H1 (cell line): Measurements from ENCODE around the gene GLRX. TPM values are rescaled to one million over a fixed set of nuclear protein-coding genes. Genes with fewer than 3 reads are reported as not detected.

Experiments
- CTCF ChIA-PET: fragments of 300-600 bp; sonication (Branson Sonifier 250); formaldehyde crosslinking; loops from one replicate; lab custom pipeline; 2021; ENCODE audit not compliant: partially characterized antibody; lab: Charles Lee
- POLR2A ChIA-PET: fragments of 300-600 bp; sonication (Branson Sonifier 250); formaldehyde crosslinking; loops from one replicate; lab custom pipeline; 2021; ENCODE audit warnings: inconsistent platforms; ENCODE audit not compliant: partially characterized antibody; lab: Charles Lee
- DNase-seq, 2 experiments: peaks; one replicate each; pipeline versions ENCODE4 v3.0.0 to v3.0.0-alpha.2; 2010 to 2022; ENCODE audit warnings: low spot score in 2 of 2, low read depth in 1 of 2, mixed read lengths in 1 of 2
- FAIRE-seq: peaks from 2 replicates; lab custom pipeline; 2011; peaks lifted over from hg19 to GRCh38; lab: Jason Lieb, UNC
- H2AFZ ChIP-seq: 2 replicates; pipeline ENCODE4 v1.8.1; 2012; ENCODE audit warnings: low read length, inconsistent platforms
- H2AK5ac ChIP-seq: 2 replicates; pipeline ENCODE4 v1.6.1; 2013; ENCODE audit warnings: low read depth, low read length
- H2BK120ac ChIP-seq: replicated peaks from 2 replicates; pipeline ENCODE3; 2013; ENCODE audit warnings: low read depth, low read length, inconsistent platforms
- H2BK12ac ChIP-seq: 2 replicates; pipeline ENCODE4 v1.6.1; 2013; ENCODE audit warnings: low read depth, low read length
- H2BK15ac ChIP-seq: 2 replicates; pipeline ENCODE4 v1.6.1; 2013; ENCODE audit warnings: low read length
- H2BK20ac ChIP-seq: 2 replicates; pipeline ENCODE4 v1.6.1; 2013; ENCODE audit warnings: low read length
- H2BK5ac ChIP-seq: 2 replicates; pipeline ENCODE4 v1.6.1; 2013; ENCODE audit warnings: low read depth, low read length
- H3K14ac ChIP-seq: 2 replicates; pipeline ENCODE4 v1.6.1; 2013; ENCODE audit warnings: inconsistent platforms; ENCODE audit not compliant: insufficient read length
- H3K18ac ChIP-seq: 2 replicates; pipeline ENCODE4 v1.6.1; 2013; ENCODE audit warnings: low read length; ENCODE audit errors: extremely low read depth
- H3K23ac ChIP-seq: 2 replicates; pipeline ENCODE4 v1.6.1; 2013; ENCODE audit warnings: inconsistent platforms; ENCODE audit not compliant: insufficient read length
- H3K23me2 ChIP-seq: 2 replicates; pipeline ENCODE4 v1.6.1; 2013; ENCODE audit warnings: low read depth, low read length
- H3K27ac ChIP-seq: 2 replicates; pipeline ENCODE4 v1.6.1; 2011; ENCODE audit warnings: low read depth, low read length, inconsistent platforms
- H3K27me3 ChIP-seq, 4 experiments: replicated peaks in 1 of 4; 1 replicate in 1 of 4; 2 replicates in 3 of 4; pipeline versions ENCODE4 v1.6.1 to v1.8.1; 2011 to 2013; ENCODE audit warnings: low read length in 3 of 4, mild to moderate bottlenecking in 3 of 4, inconsistent platforms in 2 of 4, mixed read lengths in 2 of 4, moderate library complexity in 1 of 4; ENCODE audit not compliant: control insufficient read depth in 3 of 4, insufficient read depth in 3 of 4; ENCODE audit errors: extremely low read depth in 1 of 4
- H3K36me3 ChIP-seq, 4 experiments: 2 replicates each; pipeline versions ENCODE4 v1.6.1 to v1.8.1; 2011 to 2013; ENCODE audit warnings: mild to moderate bottlenecking in 4 of 4, low read length in 3 of 4, moderate library complexity in 2 of 4, control low read depth in 1 of 4, inconsistent platforms in 1 of 4; ENCODE audit not compliant: insufficient read depth in 4 of 4, control insufficient read depth in 2 of 4
- H3K4ac ChIP-seq: replicated peaks from 2 replicates; pipeline ENCODE3; 2013; ENCODE audit warnings: low read length, low read depth, mixed read lengths, inconsistent platforms; ENCODE audit not compliant: insufficient read length
- H3K4me1 ChIP-seq, 4 experiments: replicated peaks in 1 of 4; 1 replicate in 1 of 4; 2 replicates in 3 of 4; pipeline versions ENCODE4 v1.6.1 to v1.8.1; 2011 to 2013; ENCODE audit warnings: low read length in 3 of 4, inconsistent platforms in 2 of 4, mixed read lengths in 1 of 4; ENCODE audit not compliant: insufficient read depth in 4 of 4, control insufficient read depth in 3 of 4
- H3K4me2 ChIP-seq, 2 experiments: 2 replicates each; pipeline versions ENCODE4 v1.6.1 to v1.8.1; 2011 to 2013; ENCODE audit warnings: low read depth in 2 of 2, low read length in 2 of 2, control low read depth in 1 of 2, inconsistent platforms in 1 of 2, mild to moderate bottlenecking in 1 of 2; ENCODE audit not compliant: insufficient read depth in 1 of 2
- H3K4me3 ChIP-seq, 4 experiments: fragments of 200-600, 300-600 bp in 1 of 4; sonication (generic), shearing (Covaris generic), sonication (Bioruptor Twin) in 1 of 4; 2 replicates each; pipeline versions ENCODE4 v1.5.1 to v1.8.1; 2011 to 2016; ENCODE audit warnings: low read length in 4 of 4, low read depth in 3 of 4, control low read depth in 2 of 4, inconsistent platforms in 2 of 4, mild to moderate bottlenecking in 2 of 4, mixed read lengths in 1 of 4, moderate library complexity in 1 of 4; ENCODE audit not compliant: insufficient read depth in 2 of 4; ENCODE audit errors: extremely low read depth in 1 of 4
- H3K56ac ChIP-seq: replicated peaks from 2 replicates; pipeline ENCODE3; 2013; ENCODE audit warnings: low read depth, mild to moderate bottlenecking, mixed read lengths, low read length, inconsistent platforms; ENCODE audit not compliant: insufficient read length
- H3K79me1 ChIP-seq: 2 replicates; pipeline ENCODE4 v1.6.1; 2013; ENCODE audit warnings: low read depth, low read length, control low read depth
- H3K79me2 ChIP-seq, 2 experiments: 2 replicates each; pipeline versions ENCODE4 v1.6.1 to v1.8.1; 2012 to 2013; ENCODE audit warnings: low read length in 2 of 2, mild to moderate bottlenecking in 2 of 2, inconsistent platforms in 1 of 2; ENCODE audit not compliant: insufficient read depth in 2 of 2, control insufficient read depth in 1 of 2
- H3K9ac ChIP-seq, 4 experiments: replicated peaks in 1 of 4; 1 replicate in 1 of 4; 2 replicates in 3 of 4; pipeline versions ENCODE4 v1.6.1 to v1.8.1; 2011 to 2013; ENCODE audit warnings: low read depth in 3 of 4, low read length in 3 of 4, control low read depth in 2 of 4, mild to moderate bottlenecking in 2 of 4, moderate library complexity in 2 of 4, inconsistent platforms in 1 of 4; ENCODE audit errors: extremely low read depth in 1 of 4
- H3K9me3 ChIP-seq, 2 experiments: 2 replicates each; pipeline versions ENCODE4 v1.6.1 to v1.8.1; 2012 to 2013; ENCODE audit warnings: mild to moderate bottlenecking in 2 of 2, moderate library complexity in 2 of 2, control low read depth in 1 of 2, inconsistent platforms in 1 of 2, low read depth in 1 of 2, low read length in 1 of 2, mixed read lengths in 1 of 2; ENCODE audit not compliant: insufficient read depth in 2 of 2
- H4K20me1 ChIP-seq, 2 experiments: replicated peaks in 1 of 2; 2 replicates each; pipeline versions ENCODE3 to v1.8.1; 2011 to 2013; ENCODE audit warnings: inconsistent platforms in 2 of 2, low read length in 2 of 2, mild to moderate bottlenecking in 1 of 2; ENCODE audit not compliant: insufficient read depth in 2 of 2, control insufficient read depth in 1 of 2
- H4K5ac ChIP-seq: 2 replicates; pipeline ENCODE4 v1.6.1; 2013; ENCODE audit warnings: low read length, low read depth, mixed read lengths, inconsistent platforms; ENCODE audit not compliant: insufficient read length
- H4K8ac ChIP-seq: 2 replicates; pipeline ENCODE4 v1.8.0; 2013; ENCODE audit warnings: mild to moderate bottlenecking, moderate library complexity, low read length, inconsistent platforms; ENCODE audit not compliant: insufficient read depth; ENCODE audit errors: extremely low read depth
- H4K91ac ChIP-seq: replicated peaks from 2 replicates; pipeline ENCODE3; 2013; ENCODE audit warnings: low read length, mixed read lengths, inconsistent platforms; ENCODE audit not compliant: insufficient read length
- ASH2L ChIP-seq: fragments of 200-600, 300-600 bp; sonication (generic); IDR thresholded peaks from one replicate; pipeline ENCODE4 v1.7.1; 2017; ENCODE audit warnings: low read length
- KDM4A ChIP-seq: IDR thresholded peaks from one replicate; pipeline ENCODE4 v1.7.1; 2012; ENCODE audit warnings: low read depth, mild to moderate bottlenecking, moderate library complexity, low read length, inconsistent platforms; ENCODE audit not compliant: severe bottlenecking
- PHF8 ChIP-seq: fragments of 200-600 bp; sonication (generic); conservative IDR thresholded peaks from 2 replicates; pipeline ENCODE4 v1.7.1; 2012; ENCODE audit warnings: low read depth, mild to moderate bottlenecking, inconsistent platforms, low read length, moderate library complexity
- POLR2A ChIP-seq, 2 experiments: IDR thresholded peaks; 1 replicate in 1 of 2; 2 replicates in 1 of 2; pipeline ENCODE4 v1.6.1; 2011; ENCODE audit warnings: low read depth in 2 of 2, low read length in 2 of 2, mild to moderate bottlenecking in 2 of 2; ENCODE audit errors: control extremely low read depth in 1 of 2
- RBBP5 ChIP-seq: IDR thresholded peaks from 2 replicates; pipeline ENCODE4 v1.7.1; 2012; ENCODE audit warnings: low read depth, mild to moderate bottlenecking, inconsistent platforms, low read length, moderate library complexity, borderline replicate concordance
- TAF7 ChIP-seq: optimal IDR thresholded peaks from 2 replicates; pipeline ENCODE3; 2011; ENCODE audit warnings: low read depth, mild to moderate bottlenecking, inconsistent platforms, low read length, moderate library complexity, borderline replicate concordance
- WGBS, 2 experiments: shearing (Covaris generic) in 1 of 2; methylation state at CpG; one replicate each; pipeline versions ENCODE4 v1.1.6 to v1.1.7; 2013 to 2015; ENCODE audit warnings: low lambda C conversion rate in 2 of 2, mixed read lengths in 2 of 2, inconsistent platforms in 1 of 2, low coverage in 1 of 2, missing lambda C conversion rate in 1 of 2; ENCODE audit not compliant: insufficient replicate concordance in 2 of 2, insufficient coverage in 1 of 2, insufficient read length in 1 of 2; ENCODE audit errors: extremely low coverage in 1 of 2, missing lambda C conversion rate in 1 of 2; 5-methylcytosine and 5-hydroxymethylcytosine counted together
- polyA plus RNA-seq, 7 experiments: library from polyadenylated mRNA; depleted of rRNA in 3 of 7; stranded (reverse) in 5 of 7; unstranded in 2 of 7; fragments of >200 nt in 5 of 7; fragments of 200-250 nt in 2 of 7; gene quantifications; 1 replicate in 5 of 7; 2 replicates in 1 of 7; 4 replicates in 1 of 7; pipeline versions ENCODE4 v1.2.1 to v1.2.3, GENCODE V29; 2011 to 2013; ENCODE audit warnings: missing spikeins in 2 of 7, mixed read lengths in 2 of 7
- total RNA-seq: library from RNA; stranded (reverse); fragmentation: NEBNext Ultra II Directional; extraction: Animal tissue kit (Norgen Biotek cat#: 25700); gene quantifications from 2 replicates; pipeline ENCODE4 v1.2.1, GENCODE V29; 2021

The GLRX gene
- total and polyA plus RNA-seq, 2 of the 8 experiments (the other 6 are each of a cell fraction or from before 2014, with no cell fraction given): 22.9 to 31.2 TPM

DNA sequence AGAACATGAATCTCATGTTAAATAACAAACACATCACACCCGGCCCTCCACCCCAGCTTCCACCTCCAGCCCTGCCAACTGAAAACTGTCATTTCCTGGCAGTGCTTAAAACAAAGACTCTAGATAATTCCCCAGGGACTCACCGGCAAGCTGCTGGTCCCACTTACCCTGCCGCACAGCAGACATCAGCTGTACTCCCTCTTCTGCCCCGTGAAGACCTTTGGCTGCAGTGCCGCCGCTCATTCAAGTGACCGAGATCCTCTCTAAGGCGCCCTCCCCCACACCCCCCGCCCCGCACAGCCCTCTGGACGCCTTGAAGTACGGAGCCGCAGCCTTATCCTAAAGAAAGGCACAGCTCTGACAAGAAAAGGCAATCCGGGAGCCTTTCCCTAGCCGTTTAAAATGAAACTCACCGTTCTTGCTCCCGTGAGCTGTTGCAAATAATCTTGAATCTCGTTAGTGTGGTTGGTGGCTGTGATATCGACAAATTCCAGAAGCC, 434 bp downstream of the GLRX start:
- Histone ChIP-seq H4K20me1 (no peaks in the 10 kb centered on the region), H4K91ac (no peak overlapping the region), H3K23ac (no peak overlapping the region), H2AK5ac (no peak overlapping the region), H2BK12ac (no peak overlapping the region), H2BK5ac (peak overlapping the region; percentile 18; the same call in 1 of the 2 replicates), H3K9ac (peak overlapping the region; percentile 9 to 50 (median 47); a peak in 6 of 7 replicates), H3K27me3 (no peaks in the 10 kb centered on the region; a peak in 1 of 7 replicates), H3K9me3 (no peaks in the 10 kb centered on the region), H3K4ac (no peak overlapping the region), H3K18ac (no peak overlapping the region), H3K79me2 (no peaks in the 10 kb centered on the region), H3K56ac (no peak overlapping the region), H4K5ac (peak overlapping the region; percentile 18), H4K8ac (no peak overlapping the region; the same call in 1 of the 2 replicates), H3K36me3 (no peaks in the 10 kb centered on the region), H3K4me3 (peak overlapping the region; percentile 73 to 89 (median 78)), H2BK120ac (no peak overlapping the region), H3K4me1 (peaks cover 6 to 24% (median 18%) of the 10 kb centered on the region in 4 experiments; a peak in 6 of 7 replicates), H3K27ac (no peak overlapping the region), H3K23me2 (peaks cover 5% of the 10 kb centered on the region), H2BK20ac (peak overlapping the region; percentile 94; the same call in 1 of the 2 replicates), H3K4me2 (peak overlapping the region; percentile 61 to 84), H2BK15ac (peak overlapping the region; percentile 13; the same call in 1 of the 2 replicates), H3K14ac (no peak overlapping the region), H2AFZ (peak overlapping the region; percentile 97), H3K79me1 (no peaks in the 10 kb centered on the region)
- FAIRE-seq: no peak
- DNase-seq: no peak
- ChIA-PET POLR2A (interaction anchor here (1.0 to 2.6 kb wide), 7 partner anchors 10 to 141 kb away, joined by 3 to 22 read pairs (median 4); partner anchors contain the start of gene RHOBTB3), CTCF (interaction anchor here (0.6 to 3.2 kb wide), 12 partner anchors 9 to 575 kb away, joined by 3 to 18 read pairs (median 7); partner anchors contain the start of gene RFESD)
- TF ChIP-seq KDM4A (peak; percentile 56), PHF8 (0 out of 2 replicates have a peak, but pooled peaks have one; percentile 15), POLR2A (IDR thresholded peaks at IDR 0.05; ENCODE audit: control extremely low read depth in 1 of 2, low read depth in 2 of 2, low read length in 2 of 2) (no peak), TAF7 (no peak), ASH2L (peak; percentile 77), RBBP5 (0 out of 2 replicates have a peak, but pooled peaks have one; percentile 49)
- 3% methylated on average over 16 of the region's 19 CpGs; no CpG with 5 or more reads in 1 of the 2 experiments for WGBS, 2 experiments
